Astrocyte (in vitro differentiated cells and primary cell): ENCODE results near the gene SYCP2. TPM values are rescaled to one million over a fixed set of nuclear protein-coding genes. Genes with fewer than 3 reads are reported as not detected.

ENCODE experiments used
- DNase-seq: peaks from one replicate; pipeline ENCODE4 v3.0.0-alpha.2; 2010; ENCODE audit warnings: low read depth
- FAIRE-seq: peaks from 2 replicates; lab custom pipeline; 2011; peaks lifted over from hg19 to GRCh38; lab: Jason Lieb, UNC
- H2AFZ ChIP-seq: 2 replicates; pipeline ENCODE4 v1.6.0; 2012; ENCODE audit warnings: low read depth, low read length, inconsistent platforms
- H3K27ac ChIP-seq: 2 replicates; pipeline ENCODE4 v1.5.1; 2011; ENCODE audit warnings: low read depth, low read length, inconsistent platforms
- H3K27me3 ChIP-seq: 2 replicates; pipeline ENCODE4 v1.6.0; 2011; ENCODE audit warnings: low read length, inconsistent platforms; ENCODE audit not compliant: insufficient read depth
- H3K36me3 ChIP-seq: 2 replicates; pipeline ENCODE4 v1.5.1; 2011; ENCODE audit warnings: low read length, inconsistent platforms; ENCODE audit not compliant: insufficient read depth
- H3K4me1 ChIP-seq: 2 replicates; pipeline ENCODE4 v1.5.1; 2011; ENCODE audit warnings: low read length, inconsistent platforms; ENCODE audit not compliant: insufficient read depth
- H3K4me2 ChIP-seq: 2 replicates; pipeline ENCODE4 v1.6.0; 2012; ENCODE audit warnings: low read length, inconsistent platforms
- H3K4me3 ChIP-seq: 2 replicates; pipeline ENCODE4 v1.5.1; 2011; ENCODE audit warnings: low read depth, mild to moderate bottlenecking, low read length, inconsistent platforms; ENCODE audit not compliant: insufficient read depth
- H3K79me2 ChIP-seq: 2 replicates; pipeline ENCODE4 v1.6.0; 2012; ENCODE audit warnings: mild to moderate bottlenecking, low read length, inconsistent platforms; ENCODE audit not compliant: insufficient read depth
- H3K9ac ChIP-seq: 2 replicates; pipeline ENCODE4 v1.6.0; 2012; ENCODE audit warnings: mild to moderate bottlenecking, low read length, inconsistent platforms
- H3K9me3 ChIP-seq: 2 replicates; pipeline ENCODE4 v1.5.1; 2012; ENCODE audit warnings: low read depth, mild to moderate bottlenecking, low read length, inconsistent platforms; ENCODE audit not compliant: insufficient read depth
- H4K20me1 ChIP-seq: 2 replicates; pipeline ENCODE4 v1.6.0; 2012; ENCODE audit warnings: low read length, inconsistent platforms; ENCODE audit not compliant: insufficient read depth
- H3K27ac Mint-ChIP-seq: one replicate; pipeline ENCODE4 v1.8.0; 2021; ENCODE audit warnings: mild to moderate bottlenecking, mixed read lengths; ENCODE audit not compliant: unreplicated experiment
- H3K27me3 Mint-ChIP-seq: one replicate; pipeline ENCODE4 v1.8.0; 2021; ENCODE audit warnings: low read depth, mixed read lengths; ENCODE audit not compliant: unreplicated experiment
- H3K36me3 Mint-ChIP-seq: one replicate; pipeline ENCODE4 v1.8.0; 2021; ENCODE audit warnings: low read depth, mixed read lengths; ENCODE audit not compliant: unreplicated experiment
- H3K4me1 Mint-ChIP-seq: one replicate; pipeline ENCODE4 v1.8.0; 2021; ENCODE audit warnings: low read depth, mixed read lengths; ENCODE audit not compliant: unreplicated experiment
- H3K4me3 Mint-ChIP-seq: one replicate; pipeline ENCODE4 v1.8.0; 2021; ENCODE audit warnings: mild to moderate bottlenecking, moderate library complexity, mixed read lengths; ENCODE audit not compliant: unreplicated experiment
- H3K9me3 Mint-ChIP-seq: one replicate; pipeline ENCODE4 v1.8.0; 2021; ENCODE audit warnings: mild to moderate bottlenecking, mixed read lengths; ENCODE audit not compliant: unreplicated experiment
- EZH2 ChIP-seq: IDR thresholded peaks from 2 replicates; pipeline ENCODE4 v1.6.1; 2012; ENCODE audit warnings: mild to moderate bottlenecking, low read length, inconsistent platforms; ENCODE audit not compliant: insufficient read depth
- total RNA-seq: library from RNA; stranded (reverse); gene quantifications from 2 replicates; pipeline ENCODE4 v1.2.1, GENCODE V29; 2021
- TF ChIP-seq, protein P1 (sequence below): IDR thresholded peaks from 2 replicates; pipeline ENCODE4 v1.5.1; 2011; ENCODE audit warnings: low read depth, mild to moderate bottlenecking, inconsistent platforms, low read length, moderate library complexity; ENCODE audit not compliant: insufficient read depth

The SYCP2 gene
- total RNA-seq, 1 donor from 2014 or later, result 0.27 TPM

DNA sequence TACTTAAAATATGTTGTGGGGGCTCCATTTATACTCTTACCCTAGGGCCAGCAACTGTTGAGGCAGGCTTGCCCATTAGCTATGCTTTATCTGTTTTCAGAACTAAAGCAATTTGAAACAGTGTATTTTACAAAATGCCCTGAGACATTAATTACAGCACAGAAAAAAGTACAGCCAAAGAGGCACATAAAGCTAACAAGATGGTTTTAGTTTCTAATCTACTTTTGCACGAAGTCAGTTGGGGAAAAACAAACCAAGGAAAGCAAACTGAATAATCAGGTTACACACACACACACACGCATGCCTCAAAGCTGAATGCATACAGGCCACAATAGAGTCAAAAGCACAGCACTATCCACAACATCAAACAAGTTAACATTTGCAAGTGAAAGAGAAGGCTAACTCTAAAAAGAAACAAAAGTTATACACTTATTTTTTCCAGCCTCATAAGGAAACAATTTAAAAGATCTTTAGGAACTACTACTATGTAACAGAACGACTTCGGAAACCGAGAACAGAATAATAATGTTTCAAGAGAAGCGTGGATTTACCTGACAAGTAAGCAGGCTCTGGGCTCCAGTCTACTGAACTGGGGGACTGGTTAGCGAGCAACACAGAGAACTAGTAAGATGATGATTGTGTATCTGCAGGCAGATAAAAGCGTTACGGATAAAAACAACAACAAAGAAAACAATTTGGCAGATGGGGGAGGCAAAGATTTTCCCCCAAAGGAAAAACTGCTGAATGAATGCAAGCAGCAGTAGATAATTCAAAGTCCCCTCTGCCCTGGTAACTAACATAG, 1.7 kb downstream of the SYCP2 start:
- DNase-seq, result no peak
- Histone ChIP-seq H3K9me3 (no peaks in the 10 kb centered on the region), H3K27me3 (no peaks in the 10 kb centered on the region), H3K36me3 (no peaks in the 10 kb centered on the region), H2AFZ (no peak overlapping the region), H3K4me1 (peaks cover 3% of the 10 kb centered on the region), H3K4me2 (no peak overlapping the region), H3K27ac (no peak overlapping the region), H3K9ac (no peak overlapping the region), H3K4me3 (no peak overlapping the region), H4K20me1 (no peaks in the 10 kb centered on the region), H3K79me2 (no peaks in the 10 kb centered on the region)
- Mint-ChIP-seq H3K4me3 (peak overlapping the region; percentile 70), H3K27ac (no peak overlapping the region), H3K36me3 (no peaks in the 10 kb centered on the region), H3K9me3 (no peaks in the 10 kb centered on the region), H3K4me1 (no peaks in the 10 kb centered on the region), H3K27me3 (no peaks in the 10 kb centered on the region)
- FAIRE-seq, result no peak
- no peak for TF ChIP-seq EZH2
- TF ChIP-seq, protein P1, sequence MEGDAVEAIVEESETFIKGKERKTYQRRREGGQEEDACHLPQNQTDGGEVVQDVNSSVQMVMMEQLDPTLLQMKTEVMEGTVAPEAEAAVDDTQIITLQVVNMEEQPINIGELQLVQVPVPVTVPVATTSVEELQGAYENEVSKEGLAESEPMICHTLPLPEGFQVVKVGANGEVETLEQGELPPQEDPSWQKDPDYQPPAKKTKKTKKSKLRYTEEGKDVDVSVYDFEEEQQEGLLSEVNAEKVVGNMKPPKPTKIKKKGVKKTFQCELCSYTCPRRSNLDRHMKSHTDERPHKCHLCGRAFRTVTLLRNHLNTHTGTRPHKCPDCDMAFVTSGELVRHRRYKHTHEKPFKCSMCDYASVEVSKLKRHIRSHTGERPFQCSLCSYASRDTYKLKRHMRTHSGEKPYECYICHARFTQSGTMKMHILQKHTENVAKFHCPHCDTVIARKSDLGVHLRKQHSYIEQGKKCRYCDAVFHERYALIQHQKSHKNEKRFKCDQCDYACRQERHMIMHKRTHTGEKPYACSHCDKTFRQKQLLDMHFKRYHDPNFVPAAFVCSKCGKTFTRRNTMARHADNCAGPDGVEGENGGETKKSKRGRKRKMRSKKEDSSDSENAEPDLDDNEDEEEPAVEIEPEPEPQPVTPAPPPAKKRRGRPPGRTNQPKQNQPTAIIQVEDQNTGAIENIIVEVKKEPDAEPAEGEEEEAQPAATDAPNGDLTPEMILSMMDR, result no peak

DNA sequence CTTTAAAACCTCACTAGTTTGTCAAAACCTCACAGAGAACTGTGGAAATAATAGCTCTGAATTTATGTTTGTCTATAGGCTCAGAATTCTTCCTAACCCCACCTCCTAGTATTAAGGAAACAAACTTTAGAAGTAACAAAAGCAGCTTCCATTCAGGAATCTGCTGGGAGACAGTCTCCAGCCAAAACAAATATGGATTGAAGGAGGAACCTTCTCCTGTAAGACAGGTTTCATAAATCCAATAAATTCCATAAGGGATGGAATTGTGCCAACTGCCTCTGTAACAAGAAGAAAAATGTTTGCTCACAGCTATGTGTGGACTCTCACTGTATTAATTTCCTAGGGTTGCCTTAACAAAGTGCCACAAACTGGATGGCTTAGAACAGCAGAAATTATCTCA, 7.5 kb downstream of the SYCP2 start:
- H3K36me3 Mint-ChIP-seq, result no peaks in the 10 kb centered on the region
- no peak for DNase-seq

More for the DNA sequence above, 7.5 kb downstream of the SYCP2 start:
- H3K4me1 Mint-ChIP-seq, result peaks cover 3% of the 10 kb centered on the region
- no peak overlapping the region for H3K27ac Mint-ChIP-seq
- Histone ChIP-seq H3K9ac (no peak overlapping the region), H3K27me3 (no peaks in the 10 kb centered on the region), H3K4me1 (no peaks in the 10 kb centered on the region), H3K79me2 (no peaks in the 10 kb centered on the region), H4K20me1 (no peaks in the 10 kb centered on the region), H3K27ac (no peak overlapping the region), H3K4me2 (no peak overlapping the region), H3K36me3 (no peaks in the 10 kb centered on the region), H2AFZ (no peak overlapping the region), H3K9me3 (no peaks in the 10 kb centered on the region), H3K4me3 (no peak overlapping the region)
- no peak overlapping the region for H3K4me3 Mint-ChIP-seq
- no peaks in the 10 kb centered on the region for H3K9me3 Mint-ChIP-seq
- TF ChIP-seq, protein P1, result no peak
- TF ChIP-seq EZH2, result no peak
- FAIRE-seq, result no peak
- H3K27me3 Mint-ChIP-seq, result no peaks in the 10 kb centered on the region
